PC-9 (cell line): ENCODE data around the gene MRPS10.

ENCODE experiments used
- CTCF ChIP-seq: fragments of 200-600 bp; sonication (generic); conservative IDR thresholded peaks from 2 replicates; pipeline ENCODE4 v1.6.1; 2017; ENCODE audit warnings: mixed run types, antibody characterized with exemption, mild to moderate bottlenecking, moderate library complexity
- EZH2 ChIP-seq: fragments of 200-600 bp; sonication (generic); IDR thresholded peaks from 2 replicates; pipeline ENCODE4 v1.8.0; 2017; ENCODE audit warnings: antibody characterized with exemption, low read depth

DNA sequence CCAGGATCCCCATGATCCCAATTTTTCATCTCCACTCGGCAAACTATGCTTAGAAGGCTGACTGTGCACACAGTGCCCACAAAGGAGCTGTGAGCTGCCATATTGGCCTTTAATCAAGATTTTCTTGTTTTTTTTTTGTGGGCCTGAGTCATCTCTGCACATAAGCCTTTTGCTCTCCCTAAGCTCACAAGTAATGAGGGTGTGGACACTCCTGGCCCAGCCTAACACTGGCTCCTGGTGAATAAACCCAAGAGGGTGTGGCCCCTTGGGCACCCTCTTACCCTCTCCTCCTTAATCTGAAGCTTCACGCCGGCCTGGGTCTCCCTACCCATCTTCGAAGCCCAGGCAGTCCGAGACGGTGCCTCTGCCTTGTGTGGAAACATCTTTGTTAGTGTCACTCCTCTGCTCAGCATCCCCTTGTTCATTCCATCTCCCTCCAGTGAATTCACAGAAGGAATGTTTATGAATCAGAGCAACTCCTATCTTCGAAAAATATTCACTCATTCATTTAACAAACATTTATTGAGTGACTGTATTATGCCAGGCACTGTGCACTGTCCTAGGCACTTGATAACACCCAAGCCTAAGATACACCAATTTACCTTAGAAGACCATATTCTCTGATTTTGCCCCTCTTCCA, 22.2 kb upstream of the MRPS10 start:
- no peak for TF ChIP-seq CTCF
- no peak for TF ChIP-seq EZH2
